ENCODE results near the gene PARVB. TPM values are rescaled to one million over a fixed set of nuclear protein-coding genes. Genes with fewer than 3 reads are reported as not detected.

The PARVB gene
- total and polyA plus RNA-seq, 9 of the 15 experiments (the other 6 are each of a cell fraction or from before 2014, with no cell fraction given) = 1.1 to 59.2 (median 29.2) TPM

GRCh38 chr22:44112191-44112590 lies 88.1 kb downstream of the PARVB start:
- H3K4me1 ChIP-seq (replicated peaks in 1 of 2; ENCODE audit: control insufficient read depth in 2 of 2, insufficient read depth in 2 of 2, low read length in 2 of 2) = no peaks in the 10 kb centered on the region
- H2AFZ ChIP-seq (ENCODE audit: low read depth, low read length) = no peak overlapping the region
- no TSS peak for BruUV-seq (replicated peaks)
- H4K20me1 ChIP-seq (replicated peaks; ENCODE audit: control insufficient read depth, insufficient read depth, low read length) = no peaks in the 10 kb centered on the region
- H3K9ac ChIP-seq (ENCODE audit: insufficient read depth in 1 of 2, low read depth in 2 of 2, low read length in 2 of 2) = no peak overlapping the region
- CTCF ChIA-PET (ENCODE audit: low intra/inter-chr PET ratio) = no interaction called here
- ATAC-seq (no peak), DNase-seq (ENCODE audit: extremely low read depth in 1 of 4, low spot score in 3 of 4) (no peak), FAIRE-seq (no peak)
- no peaks in the 10 kb centered on the region for H3K9me1 ChIP-seq (ENCODE audit: control insufficient read depth, insufficient read depth, low read length)
- no peaks in the 10 kb centered on the region for H3K36me3 ChIP-seq (ENCODE audit: control insufficient read depth, insufficient read depth, low read length)
- H3K4me3 ChIP-seq = no peak overlapping the region
- H3K9me3 ChIP-seq (replicated peaks; ENCODE audit: control insufficient read depth, insufficient read depth, low read depth, low read length) = no peaks in the 10 kb centered on the region
- no peak overlapping the region for H3K4me2 ChIP-seq (ENCODE audit: insufficient read depth, low read length)
- H3K27ac ChIP-seq (ENCODE audit: extremely low read depth, low read depth, low read length) = no peak overlapping the region
- in situ Hi-C loops (cut with MboI) = no loop called here
- intact Hi-C loops (cut with micrococcal nuclease) = no loop called here
- H3K79me2 ChIP-seq (ENCODE audit: control insufficient read depth, insufficient read depth, low read length) = no peaks in the 10 kb centered on the region
- 98% methylated on average over 8 of the region's 11 CpGs for WGBS (ENCODE audit: insufficient coverage, low coverage, missing lambda C conversion rate)
- POLR2A ChIA-PET = interaction anchor here (0.5 kb wide), 1 partner anchor 31 kb away, joined by 3 read pairs; no protein-coding TSS in a partner anchor
- no peaks in the 10 kb centered on the region for H3K27me3 ChIP-seq (ENCODE audit: control insufficient read depth in 2 of 2, insufficient read depth in 2 of 2, low read length in 2 of 2)
- TF ChIP-seq SRSF3 (IDR thresholded peaks at IDR 0.05; ENCODE audit: insufficient read depth, low read length) (no peak), KAT2B (IDR thresholded peaks at IDR 0.05; ENCODE audit: low read depth, low read length) (no peak), HSF4 (CRISPR knock-in tag; IDR thresholded peaks at IDR 0.05; ENCODE audit: borderline replicate concordance) (no peak), MCM7 (IDR thresholded peaks at IDR 0.05) (no peak), GMEB1 (CRISPR knock-in tag; IDR thresholded peaks at IDR 0.05) (no peak), SMARCE1 (IDR thresholded peaks at IDR 0.05) (no peak), MTA2 (IDR thresholded peaks at IDR 0.05; ENCODE audit: low read depth) (no peak), ZNF444 (CRISPR knock-in tag; IDR thresholded peaks at IDR 0.05) (no peak), BRCA1 (IDR thresholded peaks at IDR 0.05) (no peak), BRCA1 (CRISPR knock-in tag; IDR thresholded peaks at IDR 0.05) (no peak), SP1 (CRISPR knock-in tag; IDR thresholded peaks at IDR 0.05) (no peak), SRSF7 (optimal IDR thresholded peaks at IDR 0.05; ENCODE audit: low read depth, low read length) (no peak), KDM1A (IDR thresholded peaks at IDR 0.05) (no peak), CHD4 (IDR thresholded peaks at IDR 0.05; ENCODE audit: insufficient read depth, insufficient replicate concordance, low read depth, low read length, poor library complexity, severe bottlenecking) (no peak), MBD2 (IDR thresholded peaks at IDR 0.05; ENCODE audit: borderline replicate concordance, low read depth) (no peak), SAFB (IDR thresholded peaks at IDR 0.05; ENCODE audit: borderline replicate concordance, low read depth, low read length) (no peak), ASH1L (IDR thresholded peaks at IDR 0.05; ENCODE audit: borderline replicate concordance, low read depth, partially characterized antibody) (no peak), POLR3G (IDR thresholded peaks at IDR 0.05; ENCODE audit: extremely low read depth, insufficient read length, insufficient replicate concordance) (no peak), PHB2 (IDR thresholded peaks at IDR 0.05; ENCODE audit: low read depth) (no peak)
- TF ChIP-seq, protein P1, sequence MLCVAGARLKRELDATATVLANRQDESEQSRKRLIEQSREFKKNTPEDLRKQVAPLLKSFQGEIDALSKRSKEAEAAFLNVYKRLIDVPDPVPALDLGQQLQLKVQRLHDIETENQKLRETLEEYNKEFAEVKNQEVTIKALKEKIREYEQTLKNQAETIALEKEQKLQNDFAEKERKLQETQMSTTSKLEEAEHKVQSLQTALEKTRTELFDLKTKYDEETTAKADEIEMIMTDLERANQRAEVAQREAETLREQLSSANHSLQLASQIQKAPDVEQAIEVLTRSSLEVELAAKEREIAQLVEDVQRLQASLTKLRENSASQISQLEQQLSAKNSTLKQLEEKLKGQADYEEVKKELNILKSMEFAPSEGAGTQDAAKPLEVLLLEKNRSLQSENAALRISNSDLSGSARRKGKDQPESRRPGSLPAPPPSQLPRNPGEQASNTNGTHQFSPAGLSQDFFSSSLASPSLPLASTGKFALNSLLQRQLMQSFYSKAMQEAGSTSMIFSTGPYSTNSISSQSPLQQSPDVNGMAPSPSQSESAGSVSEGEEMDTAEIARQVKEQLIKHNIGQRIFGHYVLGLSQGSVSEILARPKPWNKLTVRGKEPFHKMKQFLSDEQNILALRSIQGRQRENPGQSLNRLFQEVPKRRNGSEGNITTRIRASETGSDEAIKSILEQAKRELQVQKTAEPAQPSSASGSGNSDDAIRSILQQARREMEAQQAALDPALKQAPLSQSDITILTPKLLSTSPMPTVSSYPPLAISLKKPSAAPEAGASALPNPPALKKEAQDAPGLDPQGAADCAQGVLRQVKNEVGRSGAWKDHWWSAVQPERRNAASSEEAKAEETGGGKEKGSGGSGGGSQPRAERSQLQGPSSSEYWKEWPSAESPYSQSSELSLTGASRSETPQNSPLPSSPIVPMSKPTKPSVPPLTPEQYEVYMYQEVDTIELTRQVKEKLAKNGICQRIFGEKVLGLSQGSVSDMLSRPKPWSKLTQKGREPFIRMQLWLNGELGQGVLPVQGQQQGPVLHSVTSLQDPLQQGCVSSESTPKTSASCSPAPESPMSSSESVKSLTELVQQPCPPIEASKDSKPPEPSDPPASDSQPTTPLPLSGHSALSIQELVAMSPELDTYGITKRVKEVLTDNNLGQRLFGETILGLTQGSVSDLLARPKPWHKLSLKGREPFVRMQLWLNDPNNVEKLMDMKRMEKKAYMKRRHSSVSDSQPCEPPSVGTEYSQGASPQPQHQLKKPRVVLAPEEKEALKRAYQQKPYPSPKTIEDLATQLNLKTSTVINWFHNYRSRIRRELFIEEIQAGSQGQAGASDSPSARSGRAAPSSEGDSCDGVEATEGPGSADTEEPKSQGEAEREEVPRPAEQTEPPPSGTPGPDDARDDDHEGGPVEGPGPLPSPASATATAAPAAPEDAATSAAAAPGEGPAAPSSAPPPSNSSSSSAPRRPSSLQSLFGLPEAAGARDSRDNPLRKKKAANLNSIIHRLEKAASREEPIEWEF (CRISPR knock-in tag; IDR thresholded peaks at IDR 0.05) = no peak
